ENCODE measurements around the gene MLF2.
A peak's percentile ranks its signal among the peaks of the same experiment; 100 is the strongest.
"Not testable (repeated sequence)": the region's sequence is repeated elsewhere in the genome, so short reads cannot be mapped to it uniquely, and the experiment has no call there.

Gene MLF2

DNA sequence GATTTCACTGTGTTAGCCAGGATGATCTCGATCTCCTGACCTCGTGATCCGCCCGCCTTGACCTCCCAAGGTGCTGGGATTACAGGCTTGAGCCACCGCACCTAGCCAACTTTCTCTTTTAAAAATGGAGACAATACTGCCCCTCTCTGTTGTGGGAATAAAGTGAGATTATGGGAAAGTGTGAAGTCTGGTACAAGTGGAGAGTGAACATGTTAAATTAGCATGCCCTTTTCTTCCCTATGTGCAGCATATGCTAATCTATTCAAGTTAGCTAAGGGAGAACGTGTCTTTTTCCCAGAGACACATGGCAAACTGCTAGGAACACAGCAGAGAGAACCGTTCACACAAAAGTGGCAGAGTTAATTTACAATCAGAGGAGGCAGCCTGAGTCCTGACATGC is 27.6 kb downstream of the MLF2 start:
- DNase-seq: no peak

DNA sequence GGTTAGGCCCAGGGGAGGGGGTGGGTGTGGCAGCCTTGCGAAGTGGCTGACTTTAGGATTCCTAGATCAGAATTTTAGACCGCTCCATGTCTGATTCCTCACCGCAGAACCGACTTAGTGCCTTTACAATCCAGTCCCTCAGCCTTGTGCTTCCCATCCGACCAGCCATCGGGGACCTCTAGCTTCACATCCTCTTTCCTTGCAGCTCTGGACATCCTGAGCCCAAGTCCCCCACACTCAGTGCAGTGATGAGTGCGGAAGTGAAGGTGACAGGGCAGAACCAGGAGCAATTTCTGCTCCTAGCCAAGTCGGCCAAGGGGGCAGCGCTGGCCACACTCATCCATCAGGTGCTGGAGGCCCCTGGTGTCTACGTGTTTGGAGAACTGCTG is 28.5 kb downstream of the MLF2 start:
- no peak for DNase-seq

DNA sequence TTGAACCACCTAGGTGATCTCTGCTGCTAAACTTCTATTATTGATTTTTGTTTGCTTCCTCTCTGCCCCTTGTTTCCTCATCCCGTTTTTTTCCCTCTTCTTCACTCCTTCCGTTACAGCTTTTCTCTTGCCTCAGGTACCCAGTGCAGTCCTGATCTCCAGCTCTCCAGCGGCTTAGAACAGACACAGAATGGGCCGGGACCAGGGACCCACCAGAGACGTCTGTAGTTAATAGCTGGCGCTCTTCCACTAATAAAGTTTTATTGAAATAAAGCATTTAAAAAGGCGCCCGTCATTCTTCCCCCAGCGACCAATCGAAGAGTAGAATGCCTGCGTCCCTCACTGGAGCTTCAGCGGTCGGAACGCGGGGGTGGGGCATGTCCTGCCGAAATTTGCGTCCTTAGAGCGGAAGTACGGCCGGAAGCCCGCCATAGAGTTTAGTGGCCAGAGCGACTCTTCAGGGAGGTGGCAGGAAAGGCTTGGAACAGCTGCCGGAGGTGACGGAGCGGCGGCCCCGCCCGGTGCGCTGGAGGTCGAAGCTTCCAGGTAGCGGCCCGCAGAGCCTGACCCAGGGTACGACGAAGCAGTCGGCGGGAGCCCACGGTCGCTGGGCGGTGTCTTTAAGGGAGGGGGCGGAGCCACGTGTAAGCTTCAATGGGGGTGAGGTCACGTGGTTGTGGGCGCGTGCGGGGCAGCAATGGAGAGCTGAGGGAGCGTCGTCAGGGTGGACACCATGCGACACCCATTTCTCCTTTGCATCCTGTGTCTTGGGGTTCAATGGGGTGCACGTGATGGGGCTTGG is 29.1 kb downstream of the MLF2 start, which contains the start of gene COPS7A:
Gene COPS7A (plus strand): TSS at position 440 of the 802 bp plus-strand sequence. CDS start 611 bp downstream, outside the sequence.
- peak; percentile 98 for DNase-seq

DNA sequence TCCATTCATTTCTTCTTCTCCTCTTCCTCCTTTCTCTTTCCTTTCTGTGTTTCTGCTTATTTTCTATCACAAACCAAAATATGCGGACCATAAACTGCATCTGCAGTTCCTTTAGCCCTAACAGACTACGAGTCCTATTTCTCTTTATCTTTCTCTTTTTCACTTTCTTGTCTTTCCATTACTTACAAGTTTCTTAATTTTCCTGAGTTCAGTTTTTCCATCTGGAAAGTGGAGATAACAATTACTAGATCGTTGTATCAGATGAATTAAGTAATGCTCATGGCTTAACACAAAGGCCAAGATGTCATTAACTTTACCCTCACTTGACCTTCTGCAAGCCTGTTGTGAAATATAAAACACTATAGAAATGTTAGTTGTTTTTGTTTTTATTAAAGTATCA is 30.1 kb downstream of the MLF2 start:
- no peak for DNase-seq

DNA sequence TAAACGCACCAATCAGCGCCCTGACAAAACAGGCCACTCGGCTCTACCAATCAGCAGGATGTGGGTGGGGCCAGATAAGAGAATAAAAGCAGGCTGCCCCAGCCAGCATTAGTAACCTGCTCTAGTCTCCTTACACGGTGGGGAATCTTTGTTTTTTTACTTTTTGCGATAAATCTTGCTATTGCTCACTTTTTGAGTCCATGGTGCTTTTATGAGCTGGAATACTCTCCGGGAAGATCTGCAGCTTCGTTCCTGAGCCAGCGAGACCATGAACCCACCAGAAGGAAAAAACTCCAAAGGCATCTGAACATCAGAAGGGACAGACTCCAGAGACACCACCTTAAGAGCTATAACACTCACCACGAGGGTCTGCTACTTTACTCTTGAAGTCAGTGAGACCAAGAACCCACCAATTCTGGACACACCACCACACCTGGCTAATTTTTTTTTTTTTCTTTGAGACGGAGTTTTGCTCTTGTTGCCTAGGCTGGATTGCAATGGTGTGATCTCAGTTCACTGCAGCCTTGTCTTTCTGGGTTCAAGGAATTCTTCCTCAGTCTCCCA is 36.0 kb downstream of the MLF2 start:
- DNase-seq: no peak

DNA sequence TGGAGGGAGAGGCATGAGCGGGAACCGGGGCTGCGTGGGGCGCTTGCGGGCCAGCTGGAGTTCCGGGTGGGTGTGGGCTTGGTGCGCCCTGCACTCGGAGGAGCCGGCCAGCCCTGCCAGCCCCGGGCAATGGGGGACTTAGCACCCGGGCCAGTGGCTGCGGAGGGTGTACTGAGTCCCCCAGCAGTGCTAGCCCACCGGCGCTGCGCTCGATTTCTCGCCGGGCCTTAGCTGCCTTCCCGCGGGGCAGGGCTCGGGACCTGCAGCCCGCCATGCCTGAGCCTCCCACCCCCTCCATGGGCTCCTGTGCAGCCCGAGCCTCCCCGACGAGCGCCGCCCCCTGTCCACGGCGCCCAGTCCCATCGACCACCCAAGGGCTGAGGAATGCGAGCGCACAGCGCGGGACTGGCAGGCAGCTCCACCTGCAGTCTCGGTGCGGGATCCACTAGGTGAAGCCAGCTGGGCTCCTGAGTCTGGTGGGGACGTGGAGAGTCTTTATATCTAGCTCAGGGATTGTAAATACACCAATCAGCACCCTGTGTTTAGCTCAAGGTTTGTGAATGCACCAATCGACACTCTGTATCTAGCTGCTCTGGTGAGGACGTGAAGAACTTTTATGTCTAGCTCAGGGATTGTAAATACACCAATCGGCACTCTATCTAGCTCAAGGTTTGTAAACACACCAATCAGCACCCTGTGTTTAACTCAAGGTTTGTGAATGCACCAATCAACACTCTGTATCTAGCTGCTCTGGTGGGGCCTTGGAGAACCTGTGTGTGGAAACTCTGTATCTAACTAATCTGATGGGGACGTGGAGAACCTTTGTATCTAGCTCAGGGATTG is 36.7 kb downstream of the MLF2 start:
- DNase-seq: not testable (repeated sequence)

DNA sequence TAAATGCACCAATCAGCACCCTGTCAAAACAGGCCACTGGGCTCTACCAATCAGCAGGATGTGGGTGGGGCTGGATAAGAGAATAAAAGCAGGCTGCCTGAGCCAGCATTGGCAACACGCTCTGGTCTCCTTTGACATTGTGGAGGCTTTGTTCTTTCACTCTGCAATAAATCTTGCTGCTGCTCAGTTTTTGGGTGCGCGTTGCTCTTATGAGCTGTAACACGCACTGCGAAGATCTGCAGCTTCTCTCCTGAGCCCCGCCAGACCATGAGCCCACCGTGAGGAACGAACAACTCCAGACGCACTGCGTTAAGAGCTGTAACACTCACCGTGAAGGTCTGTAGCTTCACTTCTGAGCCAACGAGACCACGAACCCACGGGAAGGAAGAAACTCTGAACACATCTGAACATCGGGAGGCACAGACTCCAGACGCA is 44.0 kb downstream of the MLF2 start:
- DNase-seq: peak; percentile 37

DNA sequence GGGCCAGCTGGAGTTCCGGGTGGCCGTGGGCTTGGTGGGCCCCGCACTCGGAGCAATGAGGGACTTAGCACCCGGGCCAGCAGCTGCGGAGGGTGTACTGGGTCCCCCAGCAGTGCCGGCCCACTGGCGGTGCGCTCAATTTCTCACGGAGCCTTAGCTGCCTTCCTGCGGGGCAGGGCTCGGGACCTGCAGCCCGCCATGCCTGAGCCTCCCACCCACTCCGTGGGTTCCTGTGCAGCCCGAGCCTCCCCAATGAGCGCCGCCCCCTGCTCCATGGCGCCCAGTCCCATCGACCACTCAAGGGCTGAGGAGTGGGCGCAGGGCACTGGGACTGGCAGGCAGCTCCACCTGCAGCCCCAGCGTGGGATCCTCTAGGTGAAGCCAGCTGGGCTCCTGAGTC is 44.6 kb downstream of the MLF2 start:
- DNase-seq: not testable (repeated sequence)

DNA sequence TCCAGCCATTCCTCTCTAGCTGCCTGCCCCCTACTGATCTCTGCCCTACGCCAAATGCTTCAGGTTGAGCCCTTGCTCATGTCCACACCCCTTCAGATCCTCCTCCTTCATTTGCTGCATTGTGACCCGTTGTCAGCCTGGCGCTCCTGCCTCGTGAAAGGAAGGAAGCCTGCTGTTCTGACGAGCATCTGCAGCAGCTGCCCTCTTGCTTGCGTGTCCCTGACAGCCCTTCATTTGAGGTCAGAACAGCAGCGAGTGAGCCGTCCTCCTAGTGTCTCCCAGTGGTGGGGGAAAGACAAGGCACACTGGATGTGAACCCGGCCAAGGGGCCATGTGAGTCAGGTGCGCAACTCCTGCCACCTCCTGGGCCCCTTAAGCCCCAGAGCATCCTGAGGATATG is 49.3 kb downstream of the MLF2 start:
- no peak for DNase-seq

DNA sequence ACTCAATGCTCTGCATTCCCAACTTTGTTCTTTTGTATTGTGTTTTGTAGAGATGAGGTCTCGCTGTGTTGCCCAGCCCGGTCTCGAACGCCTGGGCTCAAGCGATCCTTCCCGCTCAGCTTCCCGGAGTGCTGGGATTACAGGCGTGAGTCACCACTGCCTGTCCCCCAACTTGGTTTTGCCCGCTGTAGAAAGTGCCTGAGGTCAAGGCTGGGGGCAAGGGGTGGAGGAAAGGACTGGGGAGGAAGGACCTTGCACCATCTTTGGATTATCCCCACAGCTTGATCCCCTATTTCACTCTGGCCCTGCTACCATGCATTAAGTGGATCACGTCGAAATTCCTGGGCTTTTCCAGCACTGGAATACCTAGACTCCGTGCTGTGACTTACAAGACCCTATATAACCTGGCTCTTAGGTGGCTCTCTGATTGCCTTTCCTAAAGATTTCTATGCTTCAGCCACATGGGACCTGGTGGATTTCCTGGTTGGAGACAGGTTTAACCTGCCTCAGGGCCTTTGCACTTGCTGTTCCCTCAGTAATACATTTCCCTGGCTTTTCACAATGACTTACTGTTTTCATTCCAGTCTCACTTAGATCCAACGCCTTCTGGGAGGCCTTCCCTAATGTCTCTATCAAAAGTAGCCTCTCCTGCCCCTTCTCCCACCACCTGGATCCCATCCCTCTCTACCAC is 51.7 kb downstream of the MLF2 start:
- DNase-seq: no peak

DNA sequence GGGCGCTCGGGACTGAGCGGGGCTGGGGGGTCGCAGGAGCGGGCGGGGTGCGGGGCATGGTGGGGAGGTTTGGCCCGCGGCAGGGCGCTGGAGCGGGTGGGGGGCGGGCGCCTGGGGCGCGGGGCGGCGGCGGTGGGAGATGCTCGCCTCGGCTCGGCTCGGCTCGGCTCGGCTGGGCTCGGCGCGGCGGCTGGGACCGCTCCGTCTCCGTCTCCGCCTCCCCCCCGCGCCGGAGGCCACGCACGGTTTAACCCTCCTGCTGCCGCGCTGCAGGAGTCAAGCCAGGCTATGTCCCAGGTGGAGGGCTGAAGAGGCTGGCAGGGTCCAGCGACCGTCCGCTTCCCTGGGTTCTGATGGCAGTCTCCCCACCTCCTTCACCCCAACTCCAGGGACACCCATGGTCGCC is 52.3 kb downstream of the MLF2 start, which contains the start of gene PIANP:
Gene PIANP (minus strand): TSS at position 170 of the 406 bp plus-strand sequence. CDS start 2,754 bp downstream, outside the sequence.
- peak; percentile 50 for DNase-seq

DNA sequence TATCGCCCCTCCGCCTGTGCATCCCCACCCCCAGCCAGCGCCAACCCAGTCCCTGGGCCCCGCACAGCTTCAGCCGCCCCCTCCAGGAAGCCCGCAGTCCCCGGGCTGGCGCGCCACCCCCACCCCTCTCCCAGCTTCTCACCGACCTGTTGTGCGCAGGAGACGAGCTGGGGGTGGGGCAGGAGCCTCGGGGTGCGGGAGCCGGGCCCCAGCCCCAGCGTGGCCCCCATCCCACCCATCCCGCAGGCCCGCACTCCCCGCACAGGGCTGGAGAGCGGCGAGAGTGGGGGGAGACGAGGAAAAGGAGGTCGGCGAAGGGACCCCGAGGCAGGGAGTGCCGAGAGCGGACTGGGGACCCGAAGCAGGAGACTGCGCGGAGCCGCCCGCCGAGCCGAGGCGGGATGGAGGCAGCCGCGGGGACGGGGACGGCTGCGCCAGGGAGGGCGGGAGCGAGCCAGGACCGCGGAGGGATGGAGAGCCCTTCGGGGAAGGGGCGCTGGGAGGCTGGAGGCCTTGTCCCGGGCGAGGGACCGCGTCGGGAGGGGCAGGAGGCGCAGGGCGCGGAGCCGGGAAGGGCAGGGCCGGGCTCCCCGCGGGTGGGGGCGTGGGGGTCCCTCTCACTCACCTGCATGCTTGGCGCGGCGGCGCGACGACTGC is 52.8 kb downstream of the MLF2 start:
- no peak for DNase-seq

DNA sequence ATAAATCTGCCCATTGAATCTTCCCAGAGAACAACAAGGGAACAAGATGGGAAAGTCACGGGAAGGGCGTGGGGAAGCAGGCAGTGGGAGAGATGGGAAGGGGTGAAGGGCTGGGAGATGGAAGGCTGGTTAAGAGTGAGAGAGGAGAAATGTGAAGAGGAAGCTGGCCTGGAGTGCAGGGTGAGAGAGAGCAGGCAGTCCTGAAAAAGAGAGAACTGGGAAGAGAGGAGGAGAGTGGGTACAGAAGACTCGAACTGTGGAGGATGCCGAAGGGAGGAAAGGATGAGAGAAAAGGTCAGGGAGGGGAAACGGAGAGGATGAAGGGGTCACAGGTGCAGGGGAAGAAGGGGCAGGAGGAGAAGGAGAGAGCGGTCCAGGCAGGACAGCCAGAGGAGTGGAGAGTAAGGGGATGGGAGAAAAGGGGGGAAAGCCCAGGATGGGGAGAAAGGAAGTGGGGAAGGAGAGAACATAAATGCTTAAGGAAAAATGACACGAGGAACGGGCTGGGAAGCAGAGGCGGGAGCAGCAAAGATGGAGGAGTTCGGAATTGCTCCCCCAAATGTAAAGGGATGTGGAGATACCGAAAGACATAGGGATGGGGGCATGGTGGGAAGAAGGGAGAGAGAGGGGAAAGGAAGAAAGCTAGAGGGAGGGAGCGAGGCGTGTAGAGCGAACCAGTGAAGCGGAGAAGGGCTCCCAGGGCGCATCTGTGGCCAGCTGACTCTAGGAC is 53.5 kb downstream of the MLF2 start:
- no peak for DNase-seq

DNA sequence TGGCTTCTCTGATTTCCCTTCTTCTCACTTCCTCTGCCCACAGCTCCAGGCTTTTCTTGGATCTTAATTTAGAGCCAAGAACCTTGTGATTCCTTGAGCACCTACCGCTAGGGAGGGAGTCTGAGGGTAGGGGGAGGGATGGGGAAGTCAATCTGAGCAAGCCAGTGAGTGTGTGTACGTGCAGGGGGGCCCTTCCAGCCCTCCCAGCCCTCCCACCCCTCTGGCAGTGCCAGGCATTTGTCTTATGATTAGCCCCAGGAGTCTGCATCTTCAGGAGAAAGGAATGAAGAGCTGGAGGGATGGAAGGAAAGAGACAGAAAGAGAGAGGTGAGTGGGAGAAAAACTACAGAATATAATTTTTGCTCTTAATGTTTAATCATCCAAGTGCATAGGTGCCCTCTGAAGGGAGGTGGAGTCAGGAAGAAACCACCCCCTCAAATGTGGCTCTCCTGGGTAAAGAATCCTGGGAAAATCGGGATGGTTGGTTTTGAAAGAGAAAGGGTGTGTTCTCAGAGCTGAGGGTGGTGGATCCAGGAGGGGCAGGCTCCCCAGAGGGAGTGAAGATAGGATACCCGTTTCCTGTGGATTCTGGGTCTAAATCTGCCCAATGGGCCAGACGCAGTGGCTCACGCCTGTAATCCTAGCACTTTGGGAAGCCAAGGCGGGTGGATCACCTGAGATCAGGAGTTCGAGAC is 54.4 kb downstream of the MLF2 start:
- no peak for DNase-seq

All from CD4-positive, alpha-beta T cell treated with Interleukin-12 subunit alpha and Interleukin-12 subunit beta, for 1 hour (primary cell).